Lower leg skin (tissue), 4 donors: ENCODE measurements around the gene OCA2. TPM values are rescaled to one million over a fixed set of nuclear protein-coding genes. Genes with fewer than 3 reads are reported as not detected.
"Not testable (repeated sequence)": the region's sequence is repeated elsewhere in the genome, so short reads cannot be mapped to it uniquely, and the experiment has no call there.

Source experiments
- DNase-seq, 2 donors: peaks; one replicate each; pipeline ENCODE4 v3.0.0-alpha.2; 2019; ENCODE audit warnings: low spot score in 2 of 2
- H3K4me3 ChIP-seq: fragments of 200-600 bp; sonication (generic); 2 replicates; pipeline ENCODE4 v1.5.1; 2017; ENCODE audit warnings: mild to moderate bottlenecking, low read depth; ENCODE audit not compliant: poor library complexity, severe bottlenecking
- CTCF ChIP-seq, 3 donors: fragments of 450-650 bp; IDR thresholded peaks; one replicate each; pipeline ENCODE4 v1.5.1; 2016; ENCODE audit warnings: antibody characterized with exemption in 3 of 3, mild to moderate bottlenecking in 3 of 3, moderate library complexity in 2 of 3
- POLR2A ChIP-seq, 2 donors: fragments of 450-650 bp; IDR thresholded peaks; one replicate each; pipeline ENCODE4 v1.6.1; 2016 to 2017; ENCODE audit warnings: antibody characterized with exemption in 2 of 2, mild to moderate bottlenecking in 1 of 2, moderate library complexity in 1 of 2
- WGBS, 2 donors: methylation state at CpG; one replicate each; pipeline ENCODE4 v1.1.5; 2018; 5-methylcytosine and 5-hydroxymethylcytosine counted together
- intact Hi-C: fragments of 100-400 bp; cut with DNase I; formaldehyde crosslinking; loops from one replicate; pipeline ENCODE4 v1.15.0; 2023; ENCODE audit warnings: low total_unique reads
- total RNA-seq, 4 donors: library from RNA; depleted of rRNA; stranded (reverse); fragments of >200 nt; gene quantifications; one replicate each; pipeline ENCODE4 v1.1.0, GENCODE V29; 2016

OCA2 gene
- total RNA-seq, 4 donors from 2014 or later, result 12.0 to 15.8 (median 13.9) TPM

DNA sequence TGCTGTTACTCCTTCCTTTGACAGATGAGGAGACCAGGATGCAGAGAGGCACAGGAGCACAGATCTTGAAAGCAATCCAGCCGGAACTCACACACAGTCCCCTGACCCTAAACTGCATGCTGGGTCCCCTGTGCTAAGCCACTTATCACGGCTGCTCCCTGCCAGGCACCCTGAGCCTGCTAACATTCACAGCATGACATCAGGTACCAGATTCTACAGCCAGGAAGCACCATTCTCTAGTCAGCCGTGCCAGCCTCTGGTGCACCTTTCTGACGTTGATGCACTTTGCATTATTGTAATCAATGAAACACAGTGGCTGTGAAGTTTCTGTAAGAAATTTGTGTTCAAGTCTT, 247.3 kb downstream of the OCA2 start:
- TF ChIP-seq POLR2A (IDR thresholded peaks at IDR 0.05) (no peak), CTCF (IDR thresholded peaks at IDR 0.05) (no peak)
- DNase-seq, result peak in 1 of 2 donors; percentile 52
- intact Hi-C loops, result no loop called here
- H3K4me3 ChIP-seq, result no peak overlapping the region
- 69 to 75% methylated on average over 4 of the region's 4 CpGs for WGBS, 2 donors

DNA sequence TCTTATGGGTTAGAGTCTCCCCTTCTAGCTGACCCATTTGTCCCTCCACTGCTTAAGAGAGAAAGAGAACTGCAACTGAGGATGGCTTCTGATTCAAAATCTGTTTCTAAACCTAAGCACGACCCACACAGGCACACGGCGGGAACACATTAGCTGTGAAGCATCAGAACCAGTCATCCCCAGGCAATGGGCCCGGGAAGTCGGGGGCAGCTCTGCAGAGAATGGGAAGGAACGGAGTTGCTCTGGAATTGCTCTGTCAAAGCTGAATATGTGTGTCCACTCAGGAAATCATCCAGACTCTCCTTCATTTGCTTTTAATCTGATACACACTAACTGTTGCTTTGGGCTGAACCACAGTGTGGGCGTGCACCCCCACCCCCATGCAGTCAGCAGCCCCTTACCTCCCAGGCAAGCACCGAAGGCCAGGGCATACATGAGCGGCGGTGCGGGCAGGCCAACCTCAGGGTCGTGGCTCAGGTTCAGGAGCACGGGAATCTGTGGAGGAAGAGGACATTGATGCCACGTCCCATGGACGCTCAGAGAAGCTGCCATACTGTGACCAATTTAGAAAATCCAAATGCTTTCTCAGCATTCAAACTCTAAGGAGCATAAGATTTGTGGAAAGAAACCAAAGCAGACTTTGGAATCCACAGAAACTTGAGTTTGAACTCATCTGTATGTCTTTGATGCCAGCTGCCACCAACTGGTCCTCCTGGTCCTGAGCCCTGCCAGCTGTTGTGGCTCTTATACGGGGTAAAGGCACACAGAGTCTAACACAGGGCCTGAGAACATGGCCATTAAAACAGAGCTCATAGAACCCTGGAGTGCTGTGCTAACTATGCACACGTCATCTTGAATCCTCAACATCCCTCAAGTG, 247.9 kb downstream of the OCA2 start:
- 89 to 91% methylated on average over 17 of the region's 17 CpGs for WGBS, 2 donors
- intact Hi-C loops, result no loop called here
- TF ChIP-seq POLR2A (IDR thresholded peaks at IDR 0.05) (no peak), CTCF (IDR thresholded peaks at IDR 0.05) (no peak)
- peak in 1 of 2 donors; percentile 74 for DNase-seq
- no peak overlapping the region for H3K4me3 ChIP-seq

DNA sequence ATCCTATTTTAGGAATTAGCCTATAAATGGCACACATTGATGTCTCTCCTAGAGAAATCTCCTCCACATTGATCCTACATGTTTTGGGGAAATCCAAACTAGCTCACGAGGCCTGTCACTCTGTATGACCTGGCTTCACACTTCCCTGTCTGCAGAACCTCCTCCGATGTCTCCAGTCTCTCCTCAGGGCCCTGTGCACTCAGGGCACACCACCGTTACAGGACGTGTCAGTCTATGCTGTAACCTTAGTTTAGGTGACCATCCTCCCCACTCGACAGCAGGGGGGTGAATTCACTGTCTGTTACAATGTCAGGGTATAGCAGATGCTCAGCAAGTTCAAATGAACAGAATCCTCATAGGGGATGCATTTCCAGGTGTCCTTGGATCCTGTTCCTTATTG, 249.1 kb downstream of the OCA2 start:
- H3K4me3 ChIP-seq, result no peak overlapping the region
- 90 to 91% methylated on average over 5 of the region's 5 CpGs for WGBS, 2 donors
- peak in 1 of 2 donors; percentile 26 for DNase-seq
- TF ChIP-seq POLR2A (IDR thresholded peaks at IDR 0.05) (no peak), CTCF (IDR thresholded peaks at IDR 0.05) (no peak)
- intact Hi-C loops, result no loop called here

- intact Hi-C loops, result not testable (repeated sequence)
- 65 to 80% methylated on average over 5 of the region's 5 CpGs for WGBS, 2 donors
These were observed 250.2 kb downstream of the OCA2 start for GRCh38 chr15:27848936-27849335.

GRCh38 chr15:27847775-27848710, 251.1 kb downstream of the OCA2 start:
- 77 to 87% methylated on average over 15 of the region's 15 CpGs for WGBS, 2 donors
- intact Hi-C loops, result no loop called here
- peak in 1 of 2 donors; percentile 79 for DNase-seq
- no peak overlapping the region for H3K4me3 ChIP-seq
- no peak for TF ChIP-seq POLR2A (IDR thresholded peaks at IDR 0.05)
- no peak for TF ChIP-seq CTCF (IDR thresholded peaks at IDR 0.05)

More at GRCh38 chr15:27848936-27849335, 250.2 kb downstream of the OCA2 start:
- peak in 1 of 2 donors; percentile 23 for DNase-seq
- not testable (repeated sequence) for H3K4me3 ChIP-seq
